HG03521 (cell line): ENCODE results near the gene RELT.

Source experiments
- ATAC-seq: cut with Tn5 transposase; IDR thresholded peaks from one replicate; pipeline ENCODE4 v1.9.1; 2021; ENCODE audit warnings: mild to moderate bottlenecking, moderate library complexity; ENCODE audit not compliant: unreplicated experiment

RELT gene, protein sequence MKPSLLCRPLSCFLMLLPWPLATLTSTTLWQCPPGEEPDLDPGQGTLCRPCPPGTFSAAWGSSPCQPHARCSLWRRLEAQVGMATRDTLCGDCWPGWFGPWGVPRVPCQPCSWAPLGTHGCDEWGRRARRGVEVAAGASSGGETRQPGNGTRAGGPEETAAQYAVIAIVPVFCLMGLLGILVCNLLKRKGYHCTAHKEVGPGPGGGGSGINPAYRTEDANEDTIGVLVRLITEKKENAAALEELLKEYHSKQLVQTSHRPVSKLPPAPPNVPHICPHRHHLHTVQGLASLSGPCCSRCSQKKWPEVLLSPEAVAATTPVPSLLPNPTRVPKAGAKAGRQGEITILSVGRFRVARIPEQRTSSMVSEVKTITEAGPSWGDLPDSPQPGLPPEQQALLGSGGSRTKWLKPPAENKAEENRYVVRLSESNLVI

DNA sequence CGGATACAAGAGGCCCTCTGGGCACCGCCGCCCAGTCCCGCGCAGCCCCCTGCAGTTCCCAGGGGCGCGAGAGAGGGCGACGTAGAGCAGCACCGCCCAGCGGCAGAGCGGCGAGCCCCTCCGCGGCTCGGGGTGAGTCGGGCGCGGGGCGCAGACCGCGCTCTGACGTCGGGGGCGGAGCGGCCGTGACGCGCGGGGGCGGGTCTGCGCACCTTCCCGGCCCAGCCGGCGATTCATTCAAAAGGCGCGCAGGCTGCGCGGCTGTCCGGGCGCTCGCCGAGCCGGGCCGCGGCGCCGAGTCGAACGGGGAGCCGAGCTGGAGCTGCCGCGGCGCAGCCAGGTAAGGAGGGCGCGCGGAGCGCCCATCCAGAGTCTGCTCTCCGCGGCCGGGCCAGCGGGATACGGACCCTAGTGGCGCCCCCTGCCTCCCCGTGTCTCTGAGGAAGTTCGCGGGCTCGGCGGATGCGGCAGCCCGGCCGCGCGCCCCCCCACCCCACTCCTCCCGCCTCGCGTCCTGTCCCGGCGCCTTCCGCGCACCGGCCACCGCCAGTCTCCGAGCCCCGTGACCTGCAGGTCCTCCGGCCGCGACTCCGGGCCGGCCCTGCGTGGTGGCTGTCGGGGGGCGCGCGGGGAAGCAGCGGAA lies at the start of gene RELT:
Gene RELT (plus strand): TSS at position 240 of the 643 bp plus-strand sequence. CDS start 12,738 bp downstream, outside the sequence.
- peak; percentile 78 for ATAC-seq

DNA sequence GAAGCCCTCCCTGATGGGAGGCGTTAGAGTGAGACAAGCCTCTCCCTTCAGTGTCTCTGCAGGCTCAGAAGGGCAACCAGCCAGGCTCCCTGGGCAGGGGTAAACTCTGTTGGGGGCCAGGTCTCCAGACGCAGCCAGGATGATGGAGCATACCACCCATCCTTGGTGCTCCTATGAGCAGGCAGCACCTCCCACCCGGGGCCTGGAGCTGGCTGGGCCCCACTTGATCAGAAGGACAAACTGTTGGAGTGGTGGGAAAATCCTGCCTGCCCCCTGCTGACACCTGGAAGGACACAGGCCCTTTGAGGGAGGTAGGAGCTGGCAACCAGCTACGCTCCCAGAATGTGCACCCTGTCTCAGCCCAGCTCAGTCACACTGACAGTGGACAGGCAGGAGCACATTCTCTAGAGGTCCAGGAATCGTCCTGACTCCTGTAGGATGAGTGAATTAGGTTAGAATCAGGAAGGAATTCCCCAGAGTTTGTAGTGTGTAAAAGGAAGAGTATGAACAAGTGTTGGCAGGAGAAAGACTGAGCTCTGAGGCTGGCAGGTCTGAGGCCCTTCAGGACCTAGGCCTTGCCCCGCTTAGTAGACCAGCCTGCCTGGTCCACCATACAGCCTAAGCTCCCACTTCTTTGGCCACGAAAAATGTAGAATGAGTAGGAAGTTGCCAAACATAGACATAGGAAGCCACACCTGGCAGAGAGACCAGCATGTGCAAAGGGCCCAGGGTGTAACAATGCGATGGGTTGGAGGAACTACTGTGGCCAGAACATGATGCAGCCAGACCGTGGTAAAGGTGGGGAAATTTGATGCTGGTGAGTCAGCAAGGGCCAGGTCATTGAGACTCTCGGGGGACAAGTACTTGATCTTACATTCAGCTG lies 49.0 kb upstream of the RELT start:
- no peak for ATAC-seq

- no peak for ATAC-seq
Observed at GRCh38 chr11:73327812-73328364, 48.3 kb upstream of the RELT start.

DNA sequence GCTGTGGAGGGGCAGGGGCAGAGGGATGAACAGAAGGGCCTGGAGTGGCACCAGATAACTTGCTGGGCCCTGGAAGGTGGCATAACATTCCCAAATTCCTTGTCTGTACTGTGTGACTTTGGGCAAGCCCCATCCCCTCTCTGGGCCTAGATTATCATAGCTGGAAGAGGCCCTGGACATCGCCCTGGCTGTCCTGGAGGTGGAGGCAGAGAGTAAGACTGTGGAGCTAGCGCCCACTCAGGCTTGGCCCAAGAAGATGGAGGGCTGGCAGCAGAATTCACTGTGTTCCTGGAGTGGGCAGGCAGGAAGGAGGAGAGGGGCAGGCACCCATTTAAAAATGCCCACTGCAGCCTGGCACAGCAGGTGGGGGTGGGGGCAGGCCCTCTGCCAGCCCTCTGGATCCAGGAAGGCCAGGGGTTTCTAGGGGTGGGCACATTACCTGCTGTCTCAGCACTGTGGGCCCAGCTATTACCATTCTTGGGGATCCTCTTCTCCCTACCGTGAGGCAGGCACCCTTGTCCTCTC lies 45.6 kb upstream of the RELT start:
- no peak for ATAC-seq

DNA sequence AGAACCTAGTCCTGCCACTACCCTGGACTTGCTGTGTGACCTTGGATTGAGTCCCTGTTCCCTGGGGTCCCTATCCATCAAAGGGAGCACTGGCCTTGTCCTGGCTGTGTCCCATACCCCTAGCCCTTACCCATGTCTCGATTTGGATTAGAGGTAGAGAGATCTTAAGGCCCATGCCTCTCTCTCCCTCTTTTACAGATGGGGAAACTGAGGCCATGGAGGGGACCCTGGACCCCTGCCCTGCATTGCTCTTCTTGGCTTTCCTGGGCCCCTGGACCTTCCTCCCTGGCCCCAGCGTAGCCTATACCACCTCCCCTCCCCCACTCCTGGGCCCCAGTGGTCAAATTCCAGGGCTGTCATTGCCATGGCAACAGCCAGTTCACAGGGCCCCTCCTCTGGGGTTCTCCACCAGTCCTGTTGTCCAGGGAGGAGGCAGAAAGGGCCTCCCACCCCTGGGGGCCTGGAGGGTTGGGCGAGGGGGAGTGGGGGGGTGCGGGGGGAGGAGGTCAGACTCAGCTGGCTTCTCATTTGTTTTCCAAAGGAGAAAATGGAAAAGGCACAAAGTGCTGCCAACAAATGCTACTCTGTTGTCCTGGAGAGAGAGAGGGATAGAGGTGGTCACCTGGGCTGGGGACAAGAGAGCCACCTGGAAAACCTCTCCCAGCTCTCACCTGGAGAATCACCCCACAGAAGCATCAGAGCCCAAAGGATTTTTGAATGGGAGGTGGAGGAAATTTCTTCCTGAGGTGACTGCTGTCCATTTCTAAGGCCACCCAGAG lies 44.9 kb upstream of the RELT start:
- ATAC-seq = no peak

DNA sequence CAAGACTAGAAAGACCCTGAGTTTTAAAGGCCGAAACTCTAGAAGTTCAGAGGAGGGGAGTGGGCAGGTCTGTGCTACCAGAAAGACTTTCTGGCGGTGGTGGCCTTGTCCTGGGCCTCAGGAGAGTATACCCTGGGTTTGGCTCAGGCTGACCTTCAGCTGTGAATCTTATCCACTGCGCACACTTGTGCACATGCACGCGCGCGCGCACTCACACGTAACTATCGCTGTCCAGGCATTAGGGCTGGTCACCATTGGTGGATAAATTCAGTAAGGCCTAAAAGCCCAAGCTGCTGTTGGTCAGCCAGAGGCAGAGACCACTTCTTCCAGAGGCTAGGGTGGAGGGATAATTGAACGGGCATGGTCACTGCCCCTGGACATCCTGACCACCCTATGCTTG lies 43.0 kb upstream of the RELT start:
- ATAC-seq = no peak

DNA sequence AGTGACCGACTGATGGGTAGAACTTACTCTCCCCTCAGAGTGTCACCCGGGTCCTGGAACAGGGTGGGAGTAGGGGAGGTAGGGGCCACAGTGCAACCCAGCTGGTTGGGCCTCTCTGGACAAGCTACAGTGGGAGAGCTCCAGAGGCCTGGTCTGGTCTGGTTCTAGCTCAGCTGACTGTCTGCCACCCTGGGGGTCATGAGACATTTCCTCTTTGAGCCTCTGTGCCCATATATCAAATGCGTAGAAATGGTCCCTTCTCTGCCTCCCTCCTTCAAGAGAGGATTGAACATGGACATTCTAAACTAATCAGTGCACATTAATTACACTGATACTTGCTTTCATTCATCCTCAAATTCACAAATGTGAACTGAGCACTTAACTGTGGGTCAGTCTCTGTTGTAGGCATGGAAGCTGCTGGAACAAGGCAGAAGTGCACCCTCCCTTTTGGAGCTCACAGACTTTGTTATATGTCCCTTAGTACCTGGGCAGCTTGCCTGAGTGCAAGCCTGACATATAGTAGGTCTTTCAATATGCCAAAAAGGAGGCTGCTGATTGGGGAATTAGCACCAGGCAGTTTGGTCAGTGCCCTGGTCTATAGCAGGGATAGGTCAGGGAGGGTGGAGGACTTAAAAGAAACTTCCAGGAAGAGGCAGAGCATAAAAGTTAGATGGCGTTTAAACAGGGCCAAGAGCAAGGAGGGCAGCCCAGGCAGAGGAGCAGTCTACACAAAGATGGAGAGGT lies 42.4 kb upstream of the RELT start:
- ATAC-seq = no peak

DNA sequence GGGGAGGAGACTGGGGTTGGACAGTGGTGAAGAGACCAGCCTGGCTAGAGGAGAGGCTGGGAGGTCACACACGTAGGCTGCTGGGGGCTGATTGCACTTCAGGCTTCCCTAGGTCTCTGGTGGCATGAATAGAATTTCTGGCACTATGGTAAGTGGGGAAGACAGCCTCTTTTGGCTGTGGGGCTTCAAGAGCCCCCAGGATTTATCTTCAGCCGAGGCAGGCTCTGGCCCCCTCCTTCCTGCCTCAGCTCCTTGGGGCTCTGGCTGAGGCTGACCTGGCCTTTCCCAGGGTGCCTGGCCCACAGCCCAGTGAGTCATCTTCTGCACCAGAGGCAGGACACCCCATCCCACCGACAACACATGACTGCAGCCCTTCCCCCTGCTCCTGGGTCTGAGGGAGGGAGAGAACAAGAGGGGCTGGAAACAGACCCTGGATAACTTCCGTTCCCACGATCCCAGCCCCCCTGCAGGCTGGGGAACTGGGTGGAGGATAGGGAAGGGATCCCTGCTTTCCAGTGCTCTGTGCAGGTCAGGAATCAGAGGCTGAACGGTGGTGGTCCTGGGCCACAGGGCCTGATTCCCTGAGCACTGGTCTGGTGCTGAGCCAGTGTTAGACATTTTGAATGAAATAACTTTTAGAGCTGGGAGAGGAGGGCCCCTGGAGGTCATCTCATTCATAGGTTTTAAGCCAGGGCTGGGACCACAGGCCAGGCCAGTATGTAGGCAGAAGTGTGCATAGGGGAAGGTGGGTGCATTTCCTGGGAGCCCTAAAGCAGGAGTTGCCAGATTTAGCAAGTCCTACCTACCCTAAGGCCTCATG lies 41.6 kb upstream of the RELT start:
- ATAC-seq = no peak

DNA sequence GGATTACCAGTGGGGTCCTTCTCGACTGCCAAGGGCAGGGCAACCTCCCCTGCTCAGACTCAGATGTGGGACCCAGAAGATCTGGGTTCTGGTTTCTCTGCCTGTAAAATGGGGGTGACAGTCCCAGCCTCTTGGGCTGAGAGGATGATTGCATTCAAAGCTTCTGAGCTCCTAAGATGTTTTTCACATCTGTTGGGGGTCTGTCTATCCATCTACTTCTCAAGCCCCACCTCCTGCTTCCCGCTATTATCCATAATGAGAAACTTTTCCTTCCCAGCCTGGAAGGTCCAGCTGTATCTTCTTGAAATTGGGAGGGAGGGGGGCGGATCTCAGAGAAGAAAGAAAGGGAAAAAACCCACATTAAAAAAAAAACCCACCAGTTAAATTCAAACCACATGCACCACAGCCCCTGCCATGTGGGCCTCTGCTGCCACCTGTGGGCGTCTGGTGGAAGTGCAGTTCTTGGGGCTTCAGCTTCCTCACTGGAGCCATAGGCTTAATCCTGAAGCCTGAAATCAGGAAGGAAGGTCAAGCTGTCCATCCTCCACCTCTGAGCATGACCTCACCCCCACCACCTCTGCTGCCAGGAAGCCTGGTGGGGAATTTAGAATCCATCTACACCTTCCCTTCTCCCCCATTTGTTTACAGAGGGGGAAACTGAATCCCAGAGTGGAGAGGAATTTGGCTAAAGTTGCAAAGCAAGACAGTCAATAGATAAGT lies 40.8 kb upstream of the RELT start:
- no peak for ATAC-seq

DNA sequence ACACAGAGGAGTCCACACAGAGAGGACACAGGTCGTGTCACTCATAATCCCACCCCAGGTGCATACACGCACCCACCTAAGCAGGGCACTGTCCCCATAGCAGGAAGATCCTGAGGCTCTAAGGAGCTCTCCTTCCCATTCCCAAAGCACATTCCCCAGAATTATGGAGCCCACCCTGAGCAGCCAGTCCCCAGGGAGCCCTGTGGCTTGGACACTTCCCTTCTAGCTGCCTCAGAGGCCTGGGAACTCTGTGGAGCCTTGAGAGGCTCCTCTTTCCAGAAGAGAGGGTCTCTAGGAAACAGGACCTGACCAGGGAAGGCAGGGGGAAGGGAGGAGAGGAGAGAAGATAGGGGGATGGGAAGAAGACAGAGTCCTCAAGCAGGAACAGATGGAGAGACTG lies 38.4 kb upstream of the RELT start:
- ATAC-seq = no peak

DNA sequence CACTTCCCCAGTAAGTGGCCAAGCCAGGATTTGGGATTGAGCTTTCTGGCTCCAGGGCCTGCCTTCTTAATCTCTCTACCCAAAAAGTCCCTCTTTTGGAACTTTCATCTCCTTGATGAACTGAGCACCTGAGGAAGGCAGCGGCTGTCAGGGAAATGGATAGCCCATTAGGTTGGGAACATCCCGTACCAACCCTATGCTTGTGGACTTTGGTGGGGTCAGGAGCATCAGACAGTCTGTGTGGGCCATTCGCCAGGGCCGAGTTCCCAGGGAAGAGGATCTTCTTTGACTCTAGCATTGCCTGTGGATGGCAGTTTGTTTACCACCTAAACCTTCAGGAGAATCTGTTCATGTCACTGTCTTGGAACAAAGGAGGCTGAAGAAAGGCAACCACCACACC lies 37.9 kb upstream of the RELT start:
- no peak for ATAC-seq

- no peak for ATAC-seq
Observed at GRCh38 chr11:73340164-73340563, 36.0 kb upstream of the RELT start.

DNA sequence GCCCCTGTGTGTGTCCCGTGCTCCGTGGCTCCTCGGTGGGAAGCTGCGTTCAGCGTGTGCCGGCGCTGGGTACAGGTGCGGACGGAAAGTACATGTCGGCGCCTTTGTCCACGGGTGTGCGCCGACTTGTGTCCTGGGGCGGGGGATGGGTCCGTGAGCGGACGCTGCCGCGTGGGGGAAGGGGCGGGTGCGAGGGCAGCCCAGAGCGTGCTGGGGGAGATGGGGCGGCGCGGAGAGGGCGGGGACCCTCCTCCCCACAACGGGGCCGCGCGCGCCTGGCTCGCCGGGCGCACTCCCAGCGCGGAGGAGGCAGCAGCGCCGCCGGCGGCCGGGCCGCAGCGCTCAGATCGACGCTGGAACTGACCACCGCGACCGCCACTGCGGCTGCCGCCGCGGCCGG lies 33.6 kb upstream of the RELT start:
- no peak for ATAC-seq

- no peak for ATAC-seq
Observed at GRCh38 chr11:73343076-73343873, 32.9 kb upstream of the RELT start.

DNA sequence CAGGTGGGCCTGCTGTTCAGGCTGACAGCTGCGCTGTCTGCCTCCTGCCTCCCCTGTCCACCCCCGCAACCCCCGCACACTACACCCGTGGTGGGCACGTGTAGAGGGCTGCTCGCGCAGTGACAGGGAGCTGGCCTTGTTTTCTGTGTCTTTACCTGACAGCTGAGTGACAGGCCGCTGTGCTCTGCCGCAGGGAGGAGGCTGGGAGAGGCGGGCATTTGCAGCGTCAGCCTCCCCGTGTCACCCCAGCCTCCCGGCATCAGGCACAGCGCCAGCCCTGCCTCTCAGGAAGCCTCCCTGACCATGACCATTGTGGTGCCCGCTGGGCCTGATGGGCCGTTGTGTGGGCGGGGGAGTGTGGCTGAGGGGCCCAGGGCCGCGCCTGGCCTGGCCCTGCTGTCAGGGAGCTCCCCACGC lies 32.0 kb upstream of the RELT start:
- ATAC-seq = no peak

- no peak for ATAC-seq
Observed at GRCh38 chr11:73345481-73346160, 30.6 kb upstream of the RELT start.
